ENCODE measurements around the gene CIB4.

CIB4 gene

GRCh38 chr2:26542676-26543505, 98.3 kb downstream of the CIB4 start:
- no peak for TF ChIP-seq CTCF (conservative IDR thresholded peaks at IDR 0.05; ENCODE audit: control insufficient read depth, insufficient read depth, low read depth, low read length)
- DNase-seq (ENCODE audit: low read depth): no peak
- H3K4me3 ChIP-seq (ENCODE audit: control insufficient read depth, low read depth, low read length): no peak overlapping the region

- no peak for TF ChIP-seq CTCF (conservative IDR thresholded peaks at IDR 0.05; ENCODE audit: control insufficient read depth, insufficient read depth, low read depth, low read length)
- no peak for DNase-seq (ENCODE audit: low read depth)
- no peak overlapping the region for H3K4me3 ChIP-seq (ENCODE audit: control insufficient read depth, low read depth, low read length)
These were observed 99.0 kb downstream of the CIB4 start for GRCh38 chr2:26542194-26542455.

- DNase-seq (ENCODE audit: low read depth): no peak
- no peak overlapping the region for H3K4me3 ChIP-seq (ENCODE audit: control insufficient read depth, low read depth, low read length)
- no peak for TF ChIP-seq CTCF (conservative IDR thresholded peaks at IDR 0.05; ENCODE audit: control insufficient read depth, insufficient read depth, low read depth, low read length)
These were observed 99.6 kb downstream of the CIB4 start for GRCh38 chr2:26541401-26542193.

DNA sequence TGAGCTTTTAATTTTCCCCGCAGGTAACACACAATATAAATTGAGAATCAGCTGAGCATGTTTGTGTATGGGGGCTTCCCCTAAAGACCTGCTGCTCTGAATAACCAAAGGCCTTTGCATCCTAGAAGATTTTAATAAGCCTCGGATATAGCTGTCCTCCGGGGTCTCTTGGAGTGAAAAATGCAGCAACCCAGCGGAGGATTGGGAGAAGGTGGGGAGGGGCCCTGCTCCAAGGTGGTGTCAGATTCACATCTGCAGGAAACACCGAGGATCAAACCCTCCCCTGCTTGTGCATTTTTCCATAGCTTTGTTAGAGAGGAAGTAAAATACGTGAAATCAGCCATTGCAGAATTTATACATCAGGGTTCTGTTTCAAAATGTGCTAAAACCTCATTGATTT, 100.2 kb downstream of the CIB4 start:
- H3K4me3 ChIP-seq (ENCODE audit: control insufficient read depth, low read depth, low read length): no peak overlapping the region
- no peak for TF ChIP-seq CTCF (conservative IDR thresholded peaks at IDR 0.05; ENCODE audit: control insufficient read depth, insufficient read depth, low read depth, low read length)
- DNase-seq (ENCODE audit: low read depth): no peak

DNA sequence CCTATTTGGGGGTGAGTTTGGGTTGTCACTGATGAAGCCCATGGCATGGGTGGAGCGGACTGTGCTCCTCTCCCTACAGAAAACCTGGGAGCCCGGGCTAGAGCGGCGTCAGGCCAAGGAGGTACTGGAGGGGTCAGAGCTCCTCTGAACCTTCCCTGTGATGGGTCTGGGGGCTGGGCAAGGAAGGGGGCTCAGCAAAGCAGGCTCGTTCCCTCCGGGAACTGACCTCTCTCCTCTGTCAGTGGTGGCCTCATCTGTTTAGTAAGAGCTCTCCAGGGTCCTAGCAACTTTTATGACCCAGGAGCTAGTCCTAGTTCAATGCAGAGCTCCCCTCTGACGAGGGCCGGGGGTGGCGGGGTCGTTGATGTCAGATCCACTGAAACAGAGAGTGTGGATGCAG, 100.9 kb downstream of the CIB4 start:
- no peak for DNase-seq (ENCODE audit: low read depth)
- no peak overlapping the region for H3K4me3 ChIP-seq (ENCODE audit: control insufficient read depth, low read depth, low read length)
- TF ChIP-seq CTCF (conservative IDR thresholded peaks at IDR 0.05; ENCODE audit: control insufficient read depth, insufficient read depth, low read depth, low read length): no peak

DNA sequence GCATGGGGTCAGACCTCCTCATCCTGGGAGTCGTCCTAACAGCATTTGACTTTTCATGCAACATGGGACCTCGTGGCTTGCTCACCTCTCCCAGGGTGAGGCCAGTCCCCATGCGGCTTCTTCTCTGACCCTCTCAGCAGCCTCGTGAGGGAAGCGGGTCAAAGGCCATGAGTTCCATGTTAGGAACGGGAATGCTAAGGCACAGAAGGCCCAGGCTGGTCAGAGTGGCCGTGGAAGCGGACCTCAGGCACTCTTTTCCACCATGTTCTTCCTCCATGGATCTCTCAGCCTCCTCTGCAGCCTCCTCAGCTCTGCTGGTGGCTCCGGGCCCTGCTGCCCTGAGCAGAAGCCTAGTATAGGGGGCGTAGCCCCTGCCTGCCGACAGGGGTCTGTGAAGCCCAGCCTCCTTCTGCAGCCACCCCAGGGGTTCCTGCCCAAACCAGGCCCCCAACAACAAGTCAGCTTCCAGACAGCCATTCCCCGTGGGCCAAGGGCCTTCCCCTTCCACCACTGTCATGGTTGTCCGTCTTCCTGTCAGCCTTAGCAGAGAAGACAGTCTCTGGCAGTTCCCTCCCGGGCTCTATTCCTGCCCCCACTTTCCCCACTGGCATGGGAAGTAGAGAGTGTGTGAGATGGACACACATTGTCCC, 103.2 kb downstream of the CIB4 start:
- no peak overlapping the region for H3K4me3 ChIP-seq (ENCODE audit: control insufficient read depth, low read depth, low read length)
- DNase-seq (ENCODE audit: low read depth): no peak
- no peak for TF ChIP-seq CTCF (conservative IDR thresholded peaks at IDR 0.05; ENCODE audit: control insufficient read depth, insufficient read depth, low read depth, low read length)
